Measurements from ENCODE around the gene PSME1.

PSME1 gene

GRCh38 chr14:24092505-24093206, 43.3 kb upstream of the PSME1 start:
- Histone ChIP-seq H3K36me3 (no peaks in the 10 kb centered on the region), H3K27ac (no peak overlapping the region), H3K27me3 (ENCODE audit: insufficient read depth, low read depth, severe bottlenecking) (no peaks in the 10 kb centered on the region), H3K9me3 (ENCODE audit: severe bottlenecking) (no peaks in the 10 kb centered on the region), H3K4me3 (ENCODE audit: low read depth, low read length) (no peak overlapping the region)
- TF ChIP-seq CTCF (IDR thresholded peaks at IDR 0.05; ENCODE audit: low read depth, low read length): no peak
- DNase-seq: no peak

GRCh38 chr14:24093207-24093900, 42.6 kb upstream of the PSME1 start:
- H3K27ac ChIP-seq: peak overlapping the region; percentile 83
- no peak overlapping the region; the same call in 1 of the 2 replicates for H3K4me3 ChIP-seq (ENCODE audit: low read depth, low read length)
- no peaks in the 10 kb centered on the region for H3K36me3 ChIP-seq
- DNase-seq: no peak
- no peaks in the 10 kb centered on the region for H3K9me3 ChIP-seq (ENCODE audit: severe bottlenecking)
- no peaks in the 10 kb centered on the region for H3K27me3 ChIP-seq (ENCODE audit: insufficient read depth, low read depth, severe bottlenecking)
- no peak for TF ChIP-seq CTCF (IDR thresholded peaks at IDR 0.05; ENCODE audit: low read depth, low read length)

- TF ChIP-seq CTCF (IDR thresholded peaks at IDR 0.05; ENCODE audit: low read depth, low read length): no peak
- H3K27ac ChIP-seq: peak within 1 kb of the TSS; percentile 83
- H3K36me3 ChIP-seq: no peaks in the 10 kb centered on the region
- H3K27me3 ChIP-seq (ENCODE audit: insufficient read depth, low read depth, severe bottlenecking): no peaks in the 10 kb centered on the region
- H3K4me3 ChIP-seq (ENCODE audit: low read depth, low read length): peak within 1 kb of the TSS; percentile 66
- no peaks in the 10 kb centered on the region for H3K9me3 ChIP-seq (ENCODE audit: severe bottlenecking)
- DNase-seq: peak; percentile 85
Measured at GRCh38 chr14:24093901-24094840, 41.8 kb upstream of the PSME1 start, which contains the start of gene PCK2. Gene PCK2, plus strand, starts transcription at chr14:24094311. Its CDS starts 95 bp downstream, at chr14:24094406.

GRCh38 chr14:24094841-24095270, 41.1 kb upstream of the PSME1 start:
- DNase-seq: no peak
- peak overlapping the region; percentile 66 for H3K4me3 ChIP-seq (ENCODE audit: low read depth, low read length)

More at GRCh38 chr14:24094841-24095270, 41.1 kb upstream of the PSME1 start:
- TF ChIP-seq CTCF (IDR thresholded peaks at IDR 0.05; ENCODE audit: low read depth, low read length): no peak
- Histone ChIP-seq H3K27ac (peak overlapping the region; percentile 83), H3K36me3 (no peaks in the 10 kb centered on the region), H3K9me3 (ENCODE audit: severe bottlenecking) (no peaks in the 10 kb centered on the region), H3K27me3 (ENCODE audit: insufficient read depth, low read depth, severe bottlenecking) (no peaks in the 10 kb centered on the region)

Data from WERI-Rb-1 (cell line).